Peyer's patch (tissue), 4 donors: ENCODE data around the gene PHKB. TPM values are rescaled to one million over a fixed set of nuclear protein-coding genes. Genes with fewer than 3 reads are reported as not detected.

Experiments
- DNase-seq, 3 donors: peaks; one replicate each; pipeline ENCODE4 v3.0.0-alpha.2; 2017 to 2019
- H3K27ac ChIP-seq, 4 donors: fragments of 200-600 bp; sonication (generic); one replicate each; pipeline ENCODE4 v1.5.1; 2016 to 2019
- H3K27me3 ChIP-seq, 2 donors: fragments of 200-600 bp; sonication (generic); one replicate each; pipeline ENCODE4 v1.5.1; 2019
- H3K36me3 ChIP-seq, 3 donors: fragments of 200-600 bp; sonication (generic); one replicate each; pipeline ENCODE4 v1.5.1; 2016 to 2019
- H3K4me1 ChIP-seq, 4 donors: fragments of 200-600 bp; sonication (generic); one replicate each; pipeline ENCODE4 v1.5.1; 2016 to 2019
- H3K4me3 ChIP-seq, 4 donors: fragments of 200-600 bp; sonication (generic); 1 replicate in 3 of 4; 2 replicates in 1 of 4; pipeline ENCODE4 v1.5.1; 2016 to 2019; ENCODE audit warnings: mild to moderate bottlenecking in 1 of 4
- H3K9me3 ChIP-seq, 4 donors: fragments of 200-600 bp; sonication (generic); one replicate each; pipeline ENCODE4 v1.5.1; 2016 to 2019; ENCODE audit warnings: mild to moderate bottlenecking in 1 of 4
- CTCF ChIP-seq, 6 experiments: fragments of 450-650 bp in 4 of 6; fragments of 200-600 bp in 2 of 6; sonication (generic) in 1 of 6; IDR thresholded peaks; one replicate each; pipeline ENCODE4 v1.5.1; 2017 to 2019; ENCODE audit warnings: antibody characterized with exemption in 6 of 6, mild to moderate bottlenecking in 3 of 6, moderate library complexity in 1 of 6
- POLR2A ChIP-seq, 2 donors: fragments of 450-650 bp; IDR thresholded peaks; one replicate each; pipeline ENCODE4 v1.5.1; 2017; ENCODE audit warnings: antibody characterized with exemption in 2 of 2, mild to moderate bottlenecking in 2 of 2, moderate library complexity in 2 of 2
- total RNA-seq, 4 donors: library from RNA; depleted of rRNA; stranded (reverse); fragments of >200 nt; gene quantifications; one replicate each; pipeline ENCODE4 v1.1.0, GENCODE V29; 2016

PHKB gene
- total RNA-seq, 4 donors from 2014 or later = 124 to 180 (median 142) TPM

- H3K9me3 ChIP-seq = no peaks in the 10 kb centered on the region
- H3K27ac ChIP-seq = no peak overlapping the region
- no peaks in the 10 kb centered on the region for H3K27me3 ChIP-seq
- no peak for DNase-seq
- H3K4me1 ChIP-seq = no peaks in the 10 kb centered on the region
- no peak overlapping the region for H3K4me3 ChIP-seq
- no peaks in the 10 kb centered on the region for H3K36me3 ChIP-seq
- no peak for TF ChIP-seq CTCF (IDR thresholded peaks at IDR 0.05)
- TF ChIP-seq POLR2A (IDR thresholded peaks at IDR 0.05) = no peak
Measured at GRCh38 chr16:47577029-47577428, 115.9 kb downstream of the PHKB start.

DNA sequence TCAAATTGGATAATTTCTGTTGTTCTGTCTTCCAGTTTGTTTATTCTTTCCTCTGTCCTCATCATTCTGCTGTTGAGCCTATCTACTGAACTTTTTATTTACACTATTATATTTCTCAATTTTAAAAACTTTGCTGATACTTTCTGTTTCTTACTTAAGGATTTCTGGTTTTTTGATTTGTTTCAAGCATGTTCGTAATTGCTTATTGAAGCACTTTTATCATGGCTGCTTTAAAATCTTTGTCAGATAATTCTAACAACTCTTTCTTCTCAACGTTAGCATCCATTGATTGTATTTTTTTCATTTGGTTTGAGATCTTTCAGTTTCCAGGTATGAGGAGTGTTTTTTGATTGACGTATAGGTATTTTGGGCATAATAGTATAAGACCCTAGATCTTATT, 116.9 kb downstream of the PHKB start:
- Histone ChIP-seq H3K9me3 (no peaks in the 10 kb centered on the region), H3K27ac (no peak overlapping the region), H3K36me3 (no peaks in the 10 kb centered on the region), H3K4me3 (no peak overlapping the region), H3K27me3 (no peaks in the 10 kb centered on the region), H3K4me1 (no peaks in the 10 kb centered on the region)
- TF ChIP-seq CTCF (IDR thresholded peaks at IDR 0.05) = no peak
- no peak for TF ChIP-seq POLR2A (IDR thresholded peaks at IDR 0.05)
- DNase-seq = no peak

DNA sequence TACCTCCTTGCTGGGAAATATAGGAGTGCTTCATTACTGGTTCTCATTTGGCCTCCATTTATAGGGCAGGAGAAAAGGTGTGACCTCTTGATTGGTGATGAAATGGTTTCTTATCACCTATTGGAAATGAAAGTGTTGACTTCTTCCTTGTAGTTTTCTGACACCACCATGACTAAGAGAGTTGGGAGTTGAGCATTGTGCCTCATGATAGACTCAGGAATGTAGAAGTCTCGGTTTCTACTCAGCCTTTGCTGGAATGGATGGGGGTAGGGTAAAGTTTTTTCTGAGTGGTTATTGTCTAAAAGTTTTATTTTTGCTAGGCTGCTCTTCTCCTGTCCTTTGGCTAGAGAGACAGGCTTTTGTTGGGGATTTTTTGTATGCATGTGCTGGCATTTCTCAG, 117.4 kb downstream of the PHKB start:
- Histone ChIP-seq H3K36me3 (no peaks in the 10 kb centered on the region), H3K4me1 (no peaks in the 10 kb centered on the region), H3K27ac (no peak overlapping the region), H3K9me3 (no peaks in the 10 kb centered on the region), H3K4me3 (no peak overlapping the region), H3K27me3 (no peaks in the 10 kb centered on the region)
- no peak for DNase-seq
- TF ChIP-seq CTCF (IDR thresholded peaks at IDR 0.05) (no peak), POLR2A (IDR thresholded peaks at IDR 0.05) (no peak)

GRCh38 chr16:47581114-47581513, 120.0 kb downstream of the PHKB start:
- no peaks in the 10 kb centered on the region for H3K9me3 ChIP-seq
- no peak for DNase-seq
- TF ChIP-seq CTCF (IDR thresholded peaks at IDR 0.05) (no peak), POLR2A (IDR thresholded peaks at IDR 0.05) (no peak)
- H3K4me1 ChIP-seq = no peaks in the 10 kb centered on the region
- H3K4me3 ChIP-seq = no peak overlapping the region
- no peaks in the 10 kb centered on the region for H3K36me3 ChIP-seq
- no peak overlapping the region for H3K27ac ChIP-seq
- H3K27me3 ChIP-seq = no peaks in the 10 kb centered on the region

DNA sequence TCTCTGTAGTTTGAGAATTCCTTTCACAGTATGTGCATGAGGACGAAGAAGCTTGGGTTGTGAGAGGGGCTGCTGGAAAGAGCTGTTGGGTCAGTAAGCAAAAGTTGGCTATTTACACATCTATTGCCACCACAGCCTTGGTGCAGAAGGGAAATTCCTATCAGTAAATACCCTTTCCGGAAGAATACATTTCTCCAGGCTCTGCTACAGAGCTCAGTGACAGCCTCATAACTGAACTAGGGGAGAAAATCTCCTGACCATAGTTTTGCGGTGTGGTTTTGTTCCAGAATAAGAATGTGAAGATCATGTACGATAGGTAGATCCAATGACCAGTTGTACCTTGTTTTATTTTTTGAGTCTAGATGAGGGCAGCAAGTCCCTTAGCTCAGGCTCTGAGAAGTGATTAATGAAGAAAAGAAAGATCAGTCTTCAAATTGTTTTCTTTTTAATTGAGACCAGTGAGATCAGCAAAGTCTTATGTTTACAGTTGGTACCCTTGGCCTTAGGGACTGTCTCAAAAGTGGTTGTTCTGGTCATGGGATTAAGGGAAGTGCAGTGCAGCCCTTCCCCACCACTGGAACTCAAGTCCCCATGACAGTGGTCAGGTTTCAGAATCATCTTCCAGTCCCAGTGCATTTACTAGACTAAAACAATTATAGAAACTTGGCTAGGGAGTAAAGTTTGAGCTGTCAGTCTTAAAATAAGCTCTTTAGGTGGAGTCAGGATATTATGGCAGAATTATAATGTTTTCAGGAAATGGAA, 123.5 kb downstream of the PHKB start:
- Histone ChIP-seq H3K4me1 (no peaks in the 10 kb centered on the region), H3K4me3 (no peak overlapping the region), H3K27ac (no peak overlapping the region), H3K9me3 (no peaks in the 10 kb centered on the region), H3K27me3 (no peaks in the 10 kb centered on the region), H3K36me3 (peaks cover 0 to 12% (median 0%) of the 10 kb centered on the region in 3 donors)
- DNase-seq = no peak
- TF ChIP-seq POLR2A (IDR thresholded peaks at IDR 0.05) (no peak), CTCF (IDR thresholded peaks at IDR 0.05) (no peak)
